ENCODE results near the gene TMPRSS11F.

Gene TMPRSS11F

GRCh38 chr4:68076194-68076593 is 53.5 kb downstream of the TMPRSS11F start:
- DNase-seq = no peak

GRCh38 chr4:68074397-68074796 is 55.3 kb downstream of the TMPRSS11F start:
- no peak for DNase-seq

GRCh38 chr4:68070302-68070701 is 59.4 kb downstream of the TMPRSS11F start:
- DNase-seq = no peak

GRCh38 chr4:68062501-68062900 is 67.2 kb downstream of the TMPRSS11F start:
- DNase-seq = no peak

- DNase-seq = no peak
Measured at GRCh38 chr4:68038272-68038671, 91.4 kb downstream of the TMPRSS11F start.

GRCh38 chr4:68021185-68021584 is 108.5 kb downstream of the TMPRSS11F start:
- no peak for DNase-seq

- DNase-seq = no peak
Measured at GRCh38 chr4:68011684-68012083, 118.0 kb downstream of the TMPRSS11F start.

Measured in amniotic stem cell (primary cell).